AG09319 (cell line): Measurements from ENCODE around the gene CEP112.

Experiments
- DNase-seq: peaks from one replicate; pipeline ENCODE4 v3.0.0-alpha.2; 2010; ENCODE audit warnings: low read depth; ENCODE audit errors: extremely low read depth
- CTCF ChIP-seq: IDR thresholded peaks from 2 replicates; pipeline ENCODE4 v1.5.1; 2011; ENCODE audit warnings: low read depth, mild to moderate bottlenecking, inconsistent platforms, low read length, moderate library complexity

The CEP112 gene

GRCh38 chr17:65824901-65825300, 367.0 kb downstream of the CEP112 start:
- TF ChIP-seq CTCF, result no peak

GRCh38 chr17:65823713-65824112, 368.2 kb downstream of the CEP112 start:
- DNase-seq, result no peak
- TF ChIP-seq CTCF, result no peak

More at GRCh38 chr17:65824901-65825300, 367.0 kb downstream of the CEP112 start:
- DNase-seq, result no peak

GRCh38 chr17:65820811-65821210, 371.1 kb downstream of the CEP112 start:
- DNase-seq, result no peak
- no peak for TF ChIP-seq CTCF

- no peak for TF ChIP-seq CTCF
- no peak for DNase-seq
Measured at GRCh38 chr17:65820306-65820705, 371.6 kb downstream of the CEP112 start.

- TF ChIP-seq CTCF, result no peak
- no peak for DNase-seq
Measured at GRCh38 chr17:65819810-65820209, 372.1 kb downstream of the CEP112 start.

- TF ChIP-seq CTCF, result no peak
- DNase-seq, result no peak
Measured at GRCh38 chr17:65817951-65818350, 374.0 kb downstream of the CEP112 start.

- TF ChIP-seq CTCF, result no peak
Measured at GRCh38 chr17:65814418-65814817, 377.5 kb downstream of the CEP112 start.

More at GRCh38 chr17:65814418-65814817, 377.5 kb downstream of the CEP112 start:
- no peak for DNase-seq
